Fibroblast of lung (primary cell): Measurements from ENCODE around the gene PNPLA8. TPM values are rescaled to one million over a fixed set of nuclear protein-coding genes. Genes with fewer than 3 reads are reported as not detected.
A peak's percentile ranks its signal among the peaks of the same experiment; 100 is the strongest.

Experiments
- DNase-seq, 2 donors: peaks; one replicate each; pipeline versions ENCODE4 v3.0.0 to v3.0.0-alpha.2; 2010; ENCODE audit warnings: low read depth in 2 of 2
- H2AFZ ChIP-seq: 2 replicates; pipeline ENCODE4 v1.5.1; 2012; ENCODE audit warnings: low read length, control low read depth, inconsistent platforms
- H3K27ac ChIP-seq: 2 replicates; pipeline ENCODE4 v1.5.1; 2011; ENCODE audit warnings: low read length, control low read depth; ENCODE audit not compliant: insufficient read depth
- H3K27me3 ChIP-seq: 2 replicates; pipeline ENCODE4 v1.5.1; 2011; ENCODE audit warnings: mild to moderate bottlenecking, low read length; ENCODE audit not compliant: control insufficient read depth, insufficient read depth
- H3K36me3 ChIP-seq: 2 replicates; pipeline ENCODE4 v1.5.1; 2011; ENCODE audit warnings: low read length; ENCODE audit not compliant: control insufficient read depth, insufficient read depth
- H3K4me1 ChIP-seq: 2 replicates; pipeline ENCODE4 v1.5.1; 2011; ENCODE audit warnings: low read length; ENCODE audit not compliant: control insufficient read depth, insufficient read depth; ENCODE audit errors: extremely low read depth
- H3K4me2 ChIP-seq: 2 replicates; pipeline ENCODE4 v1.5.1; 2011; ENCODE audit warnings: low read length, control low read depth; ENCODE audit not compliant: insufficient read depth; ENCODE audit errors: extremely low read depth
- H3K4me3 ChIP-seq, 4 experiments: fragments of 200-600 bp in 1 of 4; sonication (generic) in 1 of 4; replicated peaks in 1 of 4; 2 replicates each; pipeline ENCODE4 v1.5.1; 2011 to 2016; ENCODE audit warnings: low read length in 4 of 4, low read depth in 3 of 4, mild to moderate bottlenecking in 3 of 4, control low read depth in 2 of 4, inconsistent platforms in 1 of 4, mixed read lengths in 1 of 4; ENCODE audit not compliant: insufficient read depth in 1 of 4; ENCODE audit errors: control extremely low read depth in 1 of 4
- H3K79me2 ChIP-seq: 2 replicates; pipeline ENCODE4 v1.5.1; 2012; ENCODE audit warnings: mild to moderate bottlenecking, low read length, inconsistent platforms; ENCODE audit not compliant: control insufficient read depth, insufficient read depth
- H3K9ac ChIP-seq: 2 replicates; pipeline ENCODE4 v1.5.1; 2011; ENCODE audit warnings: mild to moderate bottlenecking, low read length, control low read depth; ENCODE audit not compliant: insufficient read depth
- H3K9me3 ChIP-seq: 2 replicates; pipeline ENCODE4 v1.5.1; 2012; ENCODE audit warnings: low read depth, low read length; ENCODE audit not compliant: control insufficient read depth, insufficient read depth
- H4K20me1 ChIP-seq: 2 replicates; pipeline ENCODE4 v1.5.1; 2011; ENCODE audit warnings: low read length; ENCODE audit not compliant: control insufficient read depth, insufficient read depth; ENCODE audit errors: extremely low read depth
- CTCF ChIP-seq, 2 donors: IDR thresholded peaks in 1 of 2; conservative IDR thresholded peaks in 1 of 2; 1 replicate in 1 of 2; 2 replicates in 1 of 2; pipeline ENCODE4 v1.5.1; 2011 to 2012; ENCODE audit warnings: low read length in 2 of 2, control low read depth in 1 of 2, inconsistent platforms in 1 of 2, low read depth in 1 of 2, mild to moderate bottlenecking in 1 of 2
- EZH2 ChIP-seq: IDR thresholded peaks from 2 replicates; pipeline ENCODE4 v1.5.1; 2012; ENCODE audit warnings: low read length, control low read depth, mild to moderate bottlenecking; ENCODE audit errors: missing control alignments
- polyA plus RNA-seq, 2 donors: library from polyadenylated mRNA; depleted of rRNA in 1 of 2; stranded (reverse) in 1 of 2; unstranded in 1 of 2; fragments of >200 nt; gene quantifications; 2 replicates each; pipeline ENCODE4 v1.2.1, GENCODE V29; 2011 to 2012; ENCODE audit warnings: missing spikeins in 1 of 2
- total RNA-seq: library from RNA; depleted of rRNA; stranded (reverse); fragments of >200 nt; gene quantifications from 2 replicates; pipeline ENCODE4 v1.2.1, GENCODE V29; 2014

PNPLA8 gene
- total and polyA plus RNA-seq, 2 donors (not counting 1 experiment from before 2014, with no cell fraction given): 27.9 to 36.7 TPM

GRCh38 chr7:108503112-108504026 lies 22.6 kb downstream of the PNPLA8 start:
- Histone ChIP-seq H3K27me3 (no peaks in the 10 kb centered on the region), H3K79me2 (no peaks in the 10 kb centered on the region), H3K9ac (no peak overlapping the region), H3K4me3 (no peak overlapping the region), H3K4me2 (no peak overlapping the region), H3K36me3 (no peaks in the 10 kb centered on the region), H4K20me1 (no peaks in the 10 kb centered on the region), H2AFZ (no peak overlapping the region), H3K27ac (no peak overlapping the region), H3K9me3 (no peaks in the 10 kb centered on the region), H3K4me1 (no peaks in the 10 kb centered on the region)
- TF ChIP-seq CTCF (conservative IDR thresholded peaks at IDR 0.05 in 1 of 2, IDR thresholded peaks at IDR 0.05 in 1 of 2; ENCODE audit: low read depth in 1 of 2, low read length in 2 of 2) (no peak), EZH2 (no peak)
- DNase-seq: peak in 1 of 2 donors; percentile 80

DNA sequence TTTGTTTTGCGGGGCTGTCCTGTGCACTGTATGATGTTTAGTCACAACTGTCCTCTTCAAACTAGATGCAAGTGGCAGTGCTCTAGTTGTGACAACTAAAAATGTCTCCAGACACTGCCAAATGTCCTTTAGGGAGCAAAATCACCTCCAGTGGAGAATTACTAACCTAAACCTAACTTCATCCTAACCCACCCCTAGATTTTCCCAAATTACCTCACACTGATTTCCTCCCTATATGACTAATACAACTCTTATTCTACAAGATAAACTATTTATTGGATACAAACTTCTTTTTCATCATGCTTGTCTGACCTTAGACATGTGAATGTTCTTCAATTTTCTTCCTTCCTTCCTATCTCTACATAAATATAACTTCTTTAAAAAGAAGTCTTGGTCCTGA lies 26.4 kb downstream of the PNPLA8 start:
- TF ChIP-seq EZH2: no peak
- no peak for TF ChIP-seq CTCF (conservative IDR thresholded peaks at IDR 0.05 in 1 of 2, IDR thresholded peaks at IDR 0.05 in 1 of 2; ENCODE audit: low read depth in 1 of 2, low read length in 2 of 2)
- Histone ChIP-seq H3K9me3 (no peaks in the 10 kb centered on the region), H3K4me3 (no peak overlapping the region), H3K27me3 (no peaks in the 10 kb centered on the region), H3K36me3 (no peaks in the 10 kb centered on the region), H3K4me2 (no peak overlapping the region), H3K4me1 (no peaks in the 10 kb centered on the region), H2AFZ (no peak overlapping the region), H3K9ac (no peak overlapping the region), H4K20me1 (no peaks in the 10 kb centered on the region), H3K79me2 (no peaks in the 10 kb centered on the region), H3K27ac (no peak overlapping the region)
- DNase-seq: peak; percentile 3 to 14

DNA sequence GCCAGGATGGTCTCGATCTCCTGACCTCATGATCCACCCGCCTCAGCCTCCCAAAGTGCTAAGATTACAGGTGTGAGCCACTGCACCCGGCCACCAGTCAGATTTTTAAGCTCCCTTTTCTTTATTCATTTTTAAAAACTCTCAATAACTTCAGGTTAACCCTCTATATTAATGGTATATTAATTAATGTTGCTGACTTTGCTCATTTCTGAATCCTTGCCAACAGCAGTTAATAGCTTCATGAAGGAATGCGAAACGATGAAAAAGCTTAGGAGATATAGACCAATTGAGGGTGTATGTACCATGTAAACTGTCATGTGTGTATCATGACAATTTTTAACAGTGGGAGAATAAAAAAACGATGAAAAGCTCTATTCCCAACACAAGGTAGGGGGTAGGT lies 27.5 kb downstream of the PNPLA8 start:
- no peak for DNase-seq
- H2AFZ ChIP-seq: no peak overlapping the region
- H3K9me3 ChIP-seq: no peaks in the 10 kb centered on the region
- H4K20me1 ChIP-seq: no peaks in the 10 kb centered on the region
- H3K4me2 ChIP-seq: no peak overlapping the region
- no peak overlapping the region for H3K27ac ChIP-seq
- no peaks in the 10 kb centered on the region for H3K36me3 ChIP-seq
- H3K79me2 ChIP-seq: no peaks in the 10 kb centered on the region
- H3K9ac ChIP-seq: no peak overlapping the region
- no peaks in the 10 kb centered on the region for H3K27me3 ChIP-seq
- H3K4me1 ChIP-seq: no peaks in the 10 kb centered on the region
- no peak for TF ChIP-seq EZH2
- no peak for TF ChIP-seq CTCF (conservative IDR thresholded peaks at IDR 0.05 in 1 of 2, IDR thresholded peaks at IDR 0.05 in 1 of 2; ENCODE audit: low read depth in 1 of 2, low read length in 2 of 2)
- H3K4me3 ChIP-seq: no peak overlapping the region
